GM18526 (cell line): ENCODE data around the gene CAMSAP3.

Experiments used
- POLR2A ChIP-seq: IDR thresholded peaks from 3 replicates; pipeline ENCODE4 v1.6.1; 2011; ENCODE audit not compliant: insufficient read length; ENCODE audit errors: extremely low read depth

CAMSAP3 gene

DNA sequence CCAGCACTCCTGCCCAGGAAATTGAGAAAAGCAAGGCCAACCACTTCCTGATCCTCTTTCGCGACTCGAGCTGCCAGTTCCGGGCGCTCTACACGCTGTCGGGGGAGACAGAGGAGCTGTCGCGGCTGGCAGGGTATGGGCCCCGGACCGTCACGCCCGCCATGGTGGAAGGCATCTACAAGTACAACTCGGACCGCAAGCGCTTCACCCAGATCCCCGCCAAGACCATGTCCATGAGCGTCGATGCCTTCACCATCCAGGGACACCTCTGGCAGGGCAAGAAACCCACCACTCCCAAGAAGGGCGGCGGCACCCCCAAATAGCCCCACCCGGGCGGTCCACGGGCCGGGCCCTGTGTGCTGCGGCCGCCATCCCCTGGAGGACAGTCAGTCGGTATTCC, 22.1 kb downstream of the CAMSAP3 start:
- TF ChIP-seq POLR2A = no peak

DNA sequence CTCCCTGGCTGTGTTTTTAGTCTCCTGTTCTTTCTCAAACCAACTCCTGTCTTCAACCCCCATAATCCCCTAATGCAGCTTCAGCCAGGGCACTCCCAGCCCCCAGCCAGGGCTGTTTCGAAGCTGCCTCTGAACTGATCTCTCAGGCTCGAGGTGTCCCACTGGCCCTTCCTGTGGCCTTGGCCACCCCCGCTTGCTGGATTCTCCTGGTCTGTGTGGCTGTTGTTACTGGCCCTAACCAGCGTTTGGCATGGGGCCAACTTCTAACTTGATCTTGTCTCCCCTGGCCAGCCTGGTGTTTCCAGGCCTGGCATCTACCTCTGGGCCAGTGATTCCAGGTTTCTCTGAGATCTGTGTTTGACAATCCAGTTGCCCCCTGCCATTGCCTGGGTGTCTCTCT, 22.7 kb downstream of the CAMSAP3 start:
- no peak for TF ChIP-seq POLR2A

DNA sequence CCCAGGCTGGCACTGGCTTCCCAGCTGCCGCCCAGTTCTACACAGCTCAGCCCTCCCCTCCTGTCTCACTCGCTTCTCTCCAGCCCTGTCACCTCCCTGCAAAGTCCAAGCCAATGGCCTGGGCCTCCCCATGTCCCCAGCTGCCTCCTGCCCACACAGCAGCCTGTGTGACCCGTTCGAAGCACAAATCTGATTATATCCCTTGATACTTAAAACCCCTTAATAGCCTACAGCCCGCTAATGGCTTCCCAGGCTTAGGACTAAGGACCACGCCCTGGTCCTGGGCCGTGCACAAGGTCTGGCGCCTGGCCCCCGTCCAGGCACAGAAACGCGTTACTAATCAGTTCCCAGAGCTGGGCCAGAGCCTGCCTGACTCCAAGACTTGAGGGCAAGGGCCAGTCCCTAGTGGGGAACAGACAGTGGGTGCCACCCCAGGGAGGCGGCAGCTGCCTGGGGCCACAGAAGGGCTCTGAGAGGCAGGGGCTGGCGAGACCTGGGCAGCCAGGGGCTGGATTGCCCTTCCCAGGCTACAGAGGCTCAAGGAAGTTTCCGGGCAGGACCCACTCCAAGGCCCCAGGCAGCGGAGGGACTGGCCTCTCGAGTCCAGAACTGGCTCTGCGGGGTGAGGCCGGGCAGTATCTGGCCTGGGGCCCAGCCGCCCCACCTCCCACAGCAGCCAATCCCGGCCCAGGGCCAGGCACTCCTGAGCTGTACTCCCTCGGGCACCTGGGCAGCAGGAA, 23.3 kb downstream of the CAMSAP3 start:
- TF ChIP-seq POLR2A = no peak

DNA sequence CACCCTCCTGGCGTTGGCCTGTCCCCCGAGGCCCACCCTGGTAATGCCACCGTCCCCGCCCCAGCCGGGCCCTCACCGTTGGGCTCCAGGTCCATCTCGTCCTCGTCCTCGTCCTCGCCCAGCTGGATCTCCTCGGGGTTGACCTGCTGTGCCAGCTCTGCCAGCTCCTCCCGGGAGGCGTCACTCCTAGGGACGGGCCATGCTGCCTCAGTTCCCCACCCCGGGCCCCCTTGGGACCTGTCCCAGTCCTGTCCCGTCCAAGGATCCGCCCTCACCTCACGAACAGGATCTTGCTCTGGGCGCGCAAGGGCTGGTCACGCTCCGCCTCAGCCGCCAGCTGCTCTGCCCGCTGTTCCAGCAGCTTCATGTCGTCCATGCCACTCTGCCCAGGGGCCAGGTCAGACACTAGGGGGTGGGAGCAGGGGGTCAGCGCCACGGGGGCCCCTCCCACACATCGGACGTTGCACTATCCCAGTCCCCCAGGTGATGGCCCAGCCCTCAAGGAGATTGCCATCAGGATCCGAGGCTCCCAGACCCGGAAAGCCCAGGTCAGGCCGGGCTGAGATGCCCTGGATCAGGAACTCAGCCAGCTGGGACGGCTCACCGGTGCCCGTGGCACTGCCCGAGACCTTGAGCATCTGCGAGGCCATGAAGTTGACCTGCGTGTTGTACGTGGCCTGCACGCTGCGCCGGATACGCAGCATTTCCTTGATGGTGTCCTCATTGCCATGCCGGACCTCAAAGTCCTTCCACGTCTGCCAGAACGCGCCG, 24.2 kb downstream of the CAMSAP3 start:
- no peak for TF ChIP-seq POLR2A

DNA sequence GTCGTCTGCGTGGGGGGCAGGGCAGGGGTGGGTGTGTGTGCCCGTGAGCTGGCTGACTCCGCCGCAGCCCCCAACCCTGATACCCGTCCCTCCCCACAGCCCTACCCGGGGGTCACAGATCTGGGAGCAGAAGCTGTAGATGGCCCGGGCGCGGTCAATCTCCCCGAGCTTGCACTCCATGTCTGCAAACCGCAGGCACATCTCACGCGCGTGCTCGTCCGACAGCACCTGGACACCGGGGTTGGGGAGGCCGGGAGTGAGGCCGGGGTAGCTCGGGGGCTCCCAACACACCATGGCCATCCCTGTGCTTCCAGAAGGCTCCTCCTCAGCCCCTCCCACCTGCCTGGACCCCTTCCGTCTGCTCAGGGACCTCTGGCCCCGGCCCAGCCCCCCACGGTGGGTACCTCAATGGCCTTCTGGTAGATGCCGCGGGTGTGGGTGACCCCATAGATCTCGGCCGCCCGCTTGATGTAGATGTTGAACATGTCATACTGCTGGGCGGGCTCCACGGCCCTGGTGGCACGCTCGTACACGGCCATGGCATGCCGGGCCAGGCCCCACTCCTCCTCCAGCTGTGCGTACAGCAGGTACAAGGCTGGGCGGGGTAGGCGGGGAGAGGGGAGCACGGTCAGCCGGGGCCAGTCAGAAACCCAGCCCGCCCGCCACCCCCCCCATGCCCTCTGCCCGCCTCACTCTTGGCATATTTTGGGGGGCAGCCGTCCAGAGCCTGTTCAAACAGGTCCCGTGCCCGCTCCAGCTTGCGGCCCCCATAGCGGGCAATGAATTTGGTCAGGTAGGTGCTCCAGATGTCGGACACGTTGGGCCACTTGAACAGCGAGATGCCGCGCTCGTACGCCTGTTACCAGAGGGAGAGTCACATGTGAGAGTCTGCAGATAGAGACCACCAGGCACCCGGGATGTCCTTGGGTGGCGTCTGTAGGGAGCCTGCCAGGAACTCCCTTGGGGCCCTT, 25.1 kb downstream of the CAMSAP3 start:
- no peak for TF ChIP-seq POLR2A

DNA sequence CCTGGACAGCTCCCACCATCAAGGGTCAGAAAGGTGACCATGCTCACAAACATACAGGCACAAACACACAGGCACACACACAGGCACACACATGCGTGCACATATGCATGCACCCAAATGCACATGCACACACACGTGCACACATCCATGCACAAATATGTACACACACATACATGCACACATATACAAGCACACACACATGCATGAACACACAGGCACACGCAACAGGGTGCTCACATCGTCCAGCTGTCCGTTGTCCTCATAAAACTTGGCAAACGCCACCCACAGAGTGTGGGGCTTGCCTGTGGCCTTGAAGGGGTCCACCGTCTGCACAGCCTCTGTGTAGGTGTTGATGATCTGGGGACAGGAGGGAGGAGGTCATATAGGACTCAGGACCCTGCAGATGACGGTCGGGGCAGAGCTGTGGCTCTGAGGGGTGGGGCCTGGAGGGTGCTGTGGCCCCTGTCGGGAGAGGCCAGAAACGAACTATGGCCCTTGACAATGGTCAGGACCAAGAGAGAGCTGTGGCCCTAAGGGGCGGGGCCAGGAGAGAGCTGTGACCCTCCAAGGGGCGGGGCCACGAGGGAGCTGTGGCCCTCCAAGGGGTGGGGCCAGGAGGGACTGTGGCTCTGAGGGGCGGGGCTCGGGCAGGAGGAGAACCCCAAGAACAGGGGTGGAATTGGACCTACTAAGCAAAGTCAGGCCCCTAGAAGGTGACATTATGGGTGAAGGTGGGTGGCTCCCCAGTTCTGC, 27.4 kb downstream of the CAMSAP3 start:
- no peak for TF ChIP-seq POLR2A

DNA sequence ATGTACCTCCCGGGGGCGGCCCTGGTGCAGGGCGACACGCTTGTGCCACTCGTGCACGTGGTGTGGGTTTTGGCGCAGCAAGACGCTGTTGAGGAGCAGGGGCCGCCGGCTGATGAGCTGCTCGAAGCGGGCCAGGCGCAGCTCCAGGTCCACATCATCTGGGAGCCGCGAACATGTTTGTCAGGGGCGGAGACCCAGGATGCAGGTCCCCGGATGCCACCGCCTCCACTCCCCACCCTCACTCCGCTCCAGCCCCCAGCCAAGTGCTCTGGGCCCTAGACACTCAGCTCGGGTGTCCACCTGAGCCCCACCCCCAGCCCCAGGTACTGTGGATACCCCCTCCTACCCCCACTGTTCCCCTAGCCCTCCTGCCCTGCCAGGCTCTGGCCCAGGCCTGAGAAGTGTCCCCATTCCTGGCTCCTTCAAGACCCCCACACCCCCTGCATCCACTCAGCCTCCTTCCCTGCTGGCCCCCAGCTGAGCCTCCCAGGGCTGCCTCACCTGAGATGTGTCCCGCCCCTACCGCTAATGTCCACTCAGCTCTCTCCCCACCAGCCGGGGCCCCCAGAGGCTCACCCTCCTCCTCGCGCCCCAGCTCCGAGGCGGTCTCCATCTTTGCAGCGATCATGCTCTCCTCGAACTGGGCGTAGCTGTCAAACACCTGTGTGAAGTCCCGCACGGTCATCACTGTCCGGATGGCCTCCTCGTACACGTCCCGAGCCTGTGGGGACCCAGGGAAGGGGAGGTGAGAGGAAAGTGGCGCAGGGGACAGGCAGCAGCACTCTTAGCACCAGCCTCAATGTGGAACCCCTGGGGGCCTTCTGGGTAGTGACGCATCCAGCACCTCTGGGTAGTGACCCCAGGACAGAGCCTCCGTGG, 28.3 kb downstream of the CAMSAP3 start:
- no peak for TF ChIP-seq POLR2A

DNA sequence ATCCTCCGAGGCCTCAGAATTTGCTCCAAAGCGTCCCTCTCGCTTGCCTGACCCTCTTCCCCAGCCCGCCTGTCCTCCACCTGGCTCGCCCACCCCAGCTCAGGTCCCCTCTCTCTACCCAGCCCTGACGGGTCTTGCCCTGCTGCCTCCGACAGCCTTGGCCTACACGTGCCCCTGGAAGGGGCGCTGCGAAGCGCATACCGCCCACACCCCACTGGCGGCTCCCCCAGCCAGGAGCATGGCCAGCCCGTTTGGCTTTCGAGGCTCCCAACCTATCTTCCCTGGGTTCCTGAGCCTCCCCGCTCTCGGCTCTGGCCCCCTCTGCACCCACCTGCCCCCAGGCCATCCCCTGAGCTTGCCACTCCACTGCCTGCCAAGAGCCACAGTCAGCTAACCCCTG, 29.1 kb downstream of the CAMSAP3 start:
- TF ChIP-seq POLR2A = no peak

DNA sequence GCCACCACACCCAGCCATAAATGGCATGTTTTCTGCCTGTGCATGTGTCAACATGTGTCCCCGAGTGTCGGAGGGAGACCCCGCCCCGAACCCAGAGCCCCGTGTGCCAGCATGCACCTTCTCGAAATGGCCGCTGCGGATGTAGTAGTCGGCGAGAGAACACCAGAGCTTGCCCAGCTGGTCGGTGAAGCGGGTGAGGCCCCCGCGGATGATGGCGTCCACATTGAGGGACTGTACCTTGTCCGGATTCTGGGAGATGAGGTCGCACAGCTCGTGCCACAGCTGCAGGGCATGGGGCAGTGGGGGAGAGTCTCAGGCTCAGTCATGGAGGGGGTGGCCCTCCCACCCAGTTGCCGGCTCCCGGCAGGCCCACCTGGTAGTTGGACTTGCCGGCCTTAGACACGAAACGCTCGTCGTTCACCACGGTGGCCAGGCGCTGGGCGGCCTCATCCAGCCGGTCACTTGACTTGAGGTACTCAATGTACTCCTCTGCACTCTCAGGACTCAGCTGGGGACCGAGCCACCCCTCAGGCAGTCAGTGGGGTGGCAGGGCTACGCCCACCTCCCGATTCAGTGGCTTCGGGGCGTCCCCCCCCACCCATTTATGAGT, 30.2 kb downstream of the CAMSAP3 start:
- TF ChIP-seq POLR2A = no peak

DNA sequence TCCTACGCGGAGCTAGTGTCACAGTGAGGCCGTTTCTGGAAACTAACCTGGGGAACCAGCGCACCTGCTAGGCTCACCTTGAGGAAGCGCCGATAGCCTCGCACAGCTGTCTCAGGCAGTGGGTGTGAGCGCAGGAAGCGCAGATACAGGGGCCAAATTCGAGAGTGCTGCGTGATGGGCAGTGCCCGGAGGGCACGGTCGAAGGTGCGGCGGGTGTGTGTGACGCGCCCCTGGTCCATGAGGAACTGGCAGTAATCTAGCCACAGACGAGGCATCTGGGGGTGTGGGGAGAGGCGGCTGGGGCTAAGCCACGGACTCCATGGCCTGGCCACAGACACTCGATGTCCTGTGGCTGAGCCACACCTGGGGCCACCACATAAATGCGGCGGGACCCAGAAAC, 31.5 kb downstream of the CAMSAP3 start:
- no peak for TF ChIP-seq POLR2A

DNA sequence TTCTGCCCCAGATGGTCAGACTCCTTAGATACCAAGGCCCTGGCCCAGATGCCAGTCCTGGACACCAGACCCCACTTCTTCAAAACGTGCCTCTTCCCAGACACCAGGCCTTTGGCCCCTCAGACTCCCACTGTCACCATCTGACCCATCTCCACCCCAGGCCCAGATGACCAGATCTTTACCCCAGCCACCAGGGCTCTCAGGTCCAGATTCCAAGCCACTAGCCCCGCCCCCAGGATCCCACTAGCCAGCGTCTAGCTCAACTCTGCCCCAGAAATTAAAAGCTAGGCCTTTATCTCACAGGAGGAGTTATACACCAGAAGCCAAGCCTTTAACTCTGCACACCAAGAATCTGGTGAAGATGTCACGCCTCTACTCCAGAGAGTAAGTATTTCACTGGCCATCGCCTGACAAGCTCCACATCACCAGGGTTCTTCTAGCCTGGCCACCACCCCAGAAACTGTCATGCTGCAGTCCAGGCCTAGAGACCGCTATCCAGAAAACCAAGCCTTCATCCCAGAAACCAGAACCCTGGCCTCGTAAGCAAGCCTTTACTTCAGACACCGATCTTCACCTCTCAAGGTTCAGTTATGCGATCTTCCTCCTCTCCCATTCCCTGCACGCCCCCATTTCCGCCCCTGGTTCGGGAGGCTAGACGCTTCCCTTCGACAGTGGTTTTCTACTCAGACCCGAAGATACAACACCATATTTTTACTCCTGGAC, 33.1 kb downstream of the CAMSAP3 start:
- TF ChIP-seq POLR2A = no peak

DNA sequence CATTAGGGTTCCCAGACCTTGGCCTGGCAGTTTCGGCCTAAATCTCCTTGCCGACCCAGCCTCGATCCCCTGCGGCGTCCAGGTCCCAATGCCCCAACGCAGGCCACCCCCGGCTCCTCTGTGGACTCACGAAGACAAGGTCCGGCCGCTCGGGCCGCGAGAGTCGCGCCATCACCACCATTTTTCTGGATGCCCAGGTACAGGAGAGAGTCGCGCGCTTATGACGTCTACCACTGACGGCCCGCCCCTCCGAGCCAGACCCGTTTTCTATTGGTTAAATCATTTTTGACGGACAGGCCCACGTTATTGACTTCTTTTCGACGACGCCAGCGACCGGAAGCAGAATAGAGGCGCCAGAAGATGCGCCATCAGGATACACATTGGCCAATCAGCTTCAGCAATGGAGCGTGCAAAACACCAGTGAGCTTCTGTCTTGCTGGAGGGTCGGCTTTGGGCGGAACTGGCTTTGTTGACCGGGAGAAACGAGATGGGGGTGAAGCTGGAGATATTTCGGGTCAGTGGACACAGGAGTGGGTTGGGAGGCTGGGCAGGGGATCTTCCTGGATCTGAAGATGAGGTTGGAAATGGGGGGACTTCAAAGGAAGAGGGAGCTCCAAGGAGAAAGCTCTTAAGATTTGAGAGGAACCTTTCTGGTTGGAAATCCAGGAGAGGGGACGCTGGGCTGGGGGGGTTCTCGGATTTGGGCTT, 33.8 kb downstream of the CAMSAP3 start, which contains the start of the genes PET100 and XAB2:
Gene PET100, plus strand, starts transcription at position 447 of the 708 bp plus-strand sequence. Its CDS starts 41 bp downstream, at position 488.
Gene XAB2, minus strand, starts transcription at position 199 of the 708 bp plus-strand sequence. Its CDS starts 18 bp downstream, at position 181.
- peak; percentile 58 for TF ChIP-seq POLR2A
